ENCODE results near the gene SRRT.

The SRRT gene

DNA sequence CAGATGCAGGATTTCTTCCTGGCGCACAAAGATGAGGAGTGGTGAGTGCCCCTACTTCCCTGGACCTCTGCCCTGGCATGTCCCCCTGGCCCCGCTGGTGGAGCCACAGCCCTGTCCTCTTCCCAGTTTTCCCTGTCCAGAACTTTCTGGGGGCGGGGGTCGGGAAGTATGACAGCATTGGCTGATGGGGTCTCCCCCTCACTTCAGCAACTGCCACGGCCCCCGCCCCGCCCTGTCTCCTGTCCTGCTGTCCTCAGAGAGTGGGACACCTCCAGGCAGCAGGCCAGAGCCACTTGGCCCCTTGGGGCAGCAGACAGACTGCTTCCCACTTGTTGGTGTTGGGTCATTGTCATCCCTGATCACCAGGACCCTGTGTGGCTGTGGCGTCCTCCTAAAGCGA, 7.3 kb downstream of the SRRT start:
- no peak for DNase-seq (ENCODE audit: low read depth in 2 of 2)

DNA sequence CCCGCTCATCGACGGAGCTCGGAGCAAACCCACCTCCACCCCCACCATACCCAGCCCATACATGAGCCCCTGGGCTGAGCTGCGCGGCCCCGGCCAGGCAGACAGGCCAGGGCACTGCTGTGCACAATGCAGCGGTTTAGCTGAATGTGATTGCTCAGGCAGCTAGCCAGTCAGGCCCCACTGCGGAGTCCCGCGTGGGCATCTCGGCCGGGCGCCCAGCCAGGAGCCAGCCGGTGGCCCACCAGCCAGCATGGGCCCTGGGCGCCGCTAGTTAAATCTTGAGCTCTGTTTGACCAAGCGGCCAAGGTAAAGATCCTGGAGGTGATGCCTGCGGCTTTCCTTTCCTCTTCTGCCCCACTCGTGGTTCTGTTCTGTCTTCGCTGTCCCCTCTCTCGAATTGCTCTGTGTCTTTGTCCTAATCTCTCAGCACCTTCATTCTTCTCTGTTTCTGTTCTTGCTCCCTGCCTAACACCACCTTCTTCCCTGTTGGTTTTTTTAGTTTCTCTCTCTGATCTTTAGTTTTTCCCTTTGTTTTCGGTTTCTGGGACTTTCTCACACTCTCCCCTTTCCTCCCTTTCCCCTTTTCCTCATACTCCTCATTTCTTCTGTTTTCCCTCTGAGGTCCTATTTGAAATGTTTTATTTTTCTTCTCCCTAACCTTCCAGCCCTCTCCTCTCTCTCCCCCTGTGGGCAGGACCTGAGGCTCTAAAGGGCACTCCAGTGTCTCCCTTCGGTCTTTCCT, 8.1 kb downstream of the SRRT start:
- DNase-seq (ENCODE audit: low read depth in 2 of 2), result no peak

DNA sequence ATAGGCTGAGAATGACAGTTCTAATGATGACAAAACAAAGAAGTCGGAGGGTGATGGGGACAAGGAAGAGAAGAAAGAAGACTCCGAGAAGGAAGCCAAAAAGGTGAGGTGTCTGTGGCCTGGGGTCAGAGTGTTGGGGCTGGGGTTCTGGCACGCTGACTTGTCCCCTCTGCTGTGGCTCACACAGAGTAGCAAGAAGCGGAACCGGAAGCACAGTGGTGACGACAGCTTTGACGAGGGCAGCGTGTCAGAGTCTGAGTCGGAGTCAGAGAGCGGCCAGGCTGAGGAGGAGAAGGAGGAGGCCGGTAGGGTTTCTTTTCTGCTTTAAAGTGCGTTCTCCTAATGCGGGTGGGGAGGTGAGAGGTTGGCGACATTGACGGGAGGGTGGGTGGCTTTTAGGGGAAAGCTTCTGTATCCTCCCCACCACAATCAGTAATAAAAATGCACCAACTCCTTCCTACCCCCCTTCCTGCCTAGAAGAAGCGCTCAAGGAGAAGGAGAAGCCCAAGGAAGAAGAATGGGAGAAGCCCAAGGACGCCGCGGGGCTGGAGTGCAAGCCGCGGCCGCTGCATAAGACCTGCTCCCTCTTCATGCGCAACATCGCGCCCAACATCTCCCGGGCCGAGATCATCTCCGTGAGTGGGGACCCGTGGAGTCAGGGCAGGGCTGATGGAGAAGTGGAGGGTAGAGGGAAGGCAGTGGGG, 10.0 kb downstream of the SRRT start:
- no peak for DNase-seq (ENCODE audit: low read depth in 2 of 2)

GRCh38 chr7:100885440-100886141, 10.7 kb downstream of the SRRT start:
- no peak for DNase-seq (ENCODE audit: low read depth in 2 of 2)

DNA sequence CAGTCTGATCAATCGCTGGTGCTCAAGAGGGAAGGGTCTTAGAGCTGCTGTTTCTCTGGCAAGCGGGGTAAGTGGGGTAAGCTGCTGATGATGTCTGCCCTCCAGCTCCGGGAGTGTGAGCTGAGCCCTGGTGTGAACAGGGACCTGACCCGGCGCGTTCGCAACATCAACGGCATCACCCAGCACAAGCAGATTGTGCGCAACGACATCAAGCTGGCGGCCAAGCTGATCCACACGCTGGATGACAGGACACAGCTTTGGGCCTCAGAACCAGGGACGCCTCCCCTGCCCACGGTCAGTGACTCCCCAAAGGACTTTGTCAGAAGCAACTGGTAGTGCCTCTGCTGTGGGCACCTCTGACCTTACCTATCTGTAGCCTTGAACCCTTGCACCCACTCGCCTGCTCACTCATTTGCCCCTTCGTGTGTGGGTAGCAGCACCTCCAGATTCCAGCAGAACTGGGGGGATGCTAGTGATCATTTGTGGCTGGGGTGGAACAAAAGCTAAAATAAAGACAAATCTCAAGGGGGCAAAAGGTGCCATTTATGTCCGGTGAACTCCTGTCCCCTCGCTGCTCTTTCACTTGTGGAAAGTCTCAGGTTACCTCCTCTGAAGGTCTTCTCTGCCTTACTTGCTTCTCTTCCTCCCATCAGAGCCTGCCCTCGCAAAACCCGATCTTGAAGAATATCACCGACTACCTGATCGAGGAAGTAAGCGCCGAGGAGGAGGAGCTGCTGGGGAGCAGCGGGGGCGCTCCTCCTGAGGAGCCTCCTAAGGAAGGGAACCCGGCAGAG, 11.4 kb downstream of the SRRT start:
- no peak for DNase-seq (ENCODE audit: low read depth in 2 of 2)

- DNase-seq (ENCODE audit: low read depth in 2 of 2), result no peak
Observed at GRCh38 chr7:100886936-100887515, 12.1 kb downstream of the SRRT start.

GRCh38 chr7:100887516-100888290, 12.8 kb downstream of the SRRT start:
- no peak for DNase-seq (ENCODE audit: low read depth in 2 of 2)

- no peak for DNase-seq (ENCODE audit: low read depth in 2 of 2)
Observed at GRCh38 chr7:100888291-100888987, 13.5 kb downstream of the SRRT start.

- no peak for DNase-seq (ENCODE audit: low read depth in 2 of 2)
Observed at GRCh38 chr7:100888988-100889750, 14.3 kb downstream of the SRRT start, which contains the start of gene UFSP1. UFSP1 (minus strand) TSS chr7:100889715; CDS start chr7:100889271, 444 bp downstream.

DNA sequence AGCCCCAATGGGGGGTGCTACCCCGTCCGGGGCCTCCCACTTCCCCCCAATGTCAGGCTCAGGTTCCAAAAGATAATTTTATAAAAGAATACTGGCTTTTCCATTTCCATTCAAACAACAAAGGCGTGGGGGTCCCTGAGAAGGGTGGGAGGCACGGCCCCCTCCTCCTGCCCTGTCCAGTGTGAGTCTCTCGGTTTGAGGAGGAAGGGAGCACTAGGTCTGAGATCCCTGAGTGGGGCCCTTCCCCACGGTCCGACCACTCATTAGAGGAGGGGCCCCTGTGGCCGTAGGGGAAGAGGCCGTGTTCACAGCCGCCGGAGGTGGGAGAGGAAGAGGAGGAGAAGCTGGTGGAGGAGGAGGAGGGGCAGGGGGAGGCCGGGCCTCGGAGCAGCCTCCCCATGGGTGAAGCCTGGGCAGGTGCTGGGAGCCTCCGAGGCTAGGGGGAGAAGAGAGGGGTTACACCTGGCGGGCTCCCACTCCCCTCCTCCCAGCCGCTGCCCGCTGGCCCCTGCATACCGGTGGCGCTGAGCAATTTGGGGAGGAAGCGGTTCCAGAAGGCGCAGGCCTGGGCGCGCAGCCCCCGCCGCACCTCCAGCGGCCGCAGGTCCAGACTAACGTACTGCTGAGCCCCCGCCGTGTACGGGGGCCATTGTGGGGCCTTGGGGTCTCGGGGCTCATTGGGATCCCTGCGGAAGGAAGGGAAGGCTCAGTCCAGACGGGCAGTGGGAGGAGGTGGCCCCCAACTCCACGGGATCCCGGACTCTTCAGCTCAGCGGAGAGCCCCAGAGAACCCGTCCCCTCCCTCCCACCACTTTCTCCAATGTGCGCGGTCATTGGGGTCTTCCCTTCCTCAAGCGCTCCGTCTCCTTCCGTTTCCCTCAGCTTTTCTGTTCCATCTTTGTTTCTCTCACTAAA, 16.0 kb downstream of the SRRT start:
- DNase-seq (ENCODE audit: low read depth in 2 of 2), result no peak

DNA sequence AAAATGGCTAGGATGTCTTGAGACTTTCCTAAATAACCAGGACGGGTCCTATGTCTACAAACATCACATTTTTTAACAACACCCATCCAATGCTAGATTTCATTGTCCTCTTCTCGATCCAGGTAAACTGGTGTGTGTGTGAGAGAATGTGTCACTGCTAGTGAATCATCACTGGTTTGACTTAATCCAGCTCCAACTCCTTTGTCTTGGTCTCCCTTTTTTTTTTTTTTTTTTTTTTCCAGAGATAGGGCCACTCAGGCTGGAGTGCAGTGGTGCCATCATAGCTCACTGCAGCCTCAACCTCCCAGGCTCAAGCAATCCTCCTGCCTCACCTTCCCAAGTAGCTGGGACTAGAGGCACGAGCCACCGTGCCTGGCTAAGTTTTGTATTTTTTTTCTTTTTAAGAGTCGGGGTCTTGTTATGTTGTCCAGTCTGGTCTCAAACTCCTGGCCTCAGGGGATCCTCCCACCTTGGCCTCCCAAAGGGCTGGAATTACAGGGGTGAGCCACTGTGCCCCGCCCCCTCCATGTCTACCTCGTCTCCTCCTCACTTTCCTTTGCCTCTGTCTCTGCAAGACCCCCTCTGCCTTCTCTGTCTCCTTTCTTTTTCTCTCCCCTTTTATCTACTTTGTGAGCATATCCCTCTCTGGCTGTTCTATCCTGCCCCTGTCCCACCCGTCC, 16.8 kb downstream of the SRRT start:
- no peak for DNase-seq (ENCODE audit: low read depth in 2 of 2)

DNA sequence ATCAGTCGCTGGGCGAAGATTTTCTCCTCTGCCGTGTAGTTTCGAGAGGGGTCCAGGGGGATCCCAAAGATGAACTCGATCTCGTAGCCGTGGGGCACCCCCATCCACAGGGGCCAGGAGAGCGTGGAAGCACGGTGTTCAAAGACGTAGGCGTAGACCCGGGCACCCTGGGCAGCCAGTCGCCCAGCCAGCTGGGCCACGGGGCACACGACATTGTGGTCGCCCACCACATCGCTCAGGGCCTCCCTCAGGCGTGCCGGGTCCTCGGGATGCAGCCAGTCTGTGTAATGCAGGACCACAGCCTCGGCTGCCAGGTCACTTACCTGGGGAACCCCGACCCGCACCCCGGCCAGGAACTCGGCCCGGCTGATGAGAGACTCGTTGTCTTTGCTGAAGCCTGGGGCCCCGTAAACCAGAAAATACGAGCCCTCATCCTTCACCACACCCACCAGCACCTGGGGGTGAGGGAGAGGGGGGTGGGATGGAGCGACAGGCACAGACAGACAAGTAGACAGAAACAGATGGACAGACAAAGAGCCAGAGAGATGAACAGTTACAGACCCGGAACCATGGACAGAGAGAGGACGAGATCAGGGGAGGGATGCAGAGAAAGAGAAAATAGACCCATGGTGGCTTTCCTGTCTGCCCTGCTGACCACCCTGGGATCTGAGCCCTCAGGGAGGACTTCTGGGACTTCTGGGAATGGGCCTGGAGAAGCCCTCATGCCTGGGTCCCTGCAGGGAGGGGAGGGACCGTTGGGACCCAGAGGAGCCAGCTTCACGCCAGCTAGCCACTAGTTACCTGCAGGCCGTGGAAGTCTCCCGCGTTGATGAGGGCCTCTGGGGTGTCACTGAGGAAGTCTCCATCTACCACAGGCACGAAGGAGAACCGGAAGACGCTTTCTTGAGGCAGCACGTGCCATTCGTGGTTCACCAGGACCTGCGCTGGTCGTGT, 17.7 kb downstream of the SRRT start:
- no peak for DNase-seq (ENCODE audit: low read depth in 2 of 2)

- DNase-seq (ENCODE audit: low read depth in 2 of 2), result no peak
Observed at GRCh38 chr7:100893318-100893895, 18.5 kb downstream of the SRRT start.

DNA sequence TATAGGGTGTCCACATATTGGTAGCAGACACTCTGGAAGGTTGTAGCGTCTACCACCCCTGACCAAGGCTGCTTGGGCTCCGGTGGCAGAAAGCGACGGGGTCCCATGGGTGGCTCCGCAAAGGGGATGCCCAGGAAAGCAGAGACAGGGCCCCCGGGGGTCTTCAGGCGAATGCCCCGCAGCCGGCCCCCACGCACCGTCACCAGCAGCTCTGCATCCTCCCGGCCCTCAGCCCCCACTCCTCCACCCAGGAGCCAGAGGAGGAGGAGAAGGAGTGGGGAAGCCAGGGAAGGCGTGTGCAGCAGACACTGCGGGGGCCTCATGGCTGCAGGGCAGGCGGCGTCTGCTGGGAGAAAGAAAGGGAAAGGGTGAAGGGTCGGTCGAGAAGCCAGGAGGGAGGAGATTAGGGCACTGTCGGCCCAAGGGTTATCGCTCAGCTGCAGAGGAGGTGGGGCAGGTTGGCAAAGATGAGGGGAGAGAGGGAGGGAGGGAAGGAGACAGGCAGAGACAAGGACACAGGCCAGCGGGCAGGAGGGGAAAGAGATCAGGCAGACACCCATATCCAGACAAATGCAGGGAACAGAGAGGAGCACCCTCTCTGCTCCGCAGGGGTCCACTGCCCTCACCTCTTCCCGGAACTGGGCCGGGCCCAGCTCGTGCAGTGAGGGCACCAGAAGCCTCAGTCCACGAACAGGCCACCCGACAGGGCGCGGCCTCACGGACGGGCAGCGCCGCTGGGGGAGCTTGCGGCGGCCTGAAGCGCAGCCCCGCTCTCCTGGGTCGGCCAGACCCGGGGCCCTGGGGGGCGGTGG, 19.2 kb downstream of the SRRT start:
- no peak for DNase-seq (ENCODE audit: low read depth in 2 of 2)
